GM12864 (cell line): ENCODE results near the gene DHDDS.

ENCODE experiments used
- DNase-seq: peaks from one replicate; pipeline ENCODE4 v3.0.0-alpha.2; 2011; ENCODE audit warnings: low read depth
- H3K4me3 ChIP-seq: 2 replicates; pipeline ENCODE4 v1.5.1; 2011; ENCODE audit warnings: mild to moderate bottlenecking, low read depth, low read length, control low read depth
- TF ChIP-seq, protein P1 (sequence below): IDR thresholded peaks from 2 replicates; pipeline ENCODE4 v1.5.1; 2011; ENCODE audit warnings: low read depth, mild to moderate bottlenecking, moderate library complexity, low read length, control low read depth, inconsistent platforms; ENCODE audit errors: missing control alignments

DHDDS gene

DNA sequence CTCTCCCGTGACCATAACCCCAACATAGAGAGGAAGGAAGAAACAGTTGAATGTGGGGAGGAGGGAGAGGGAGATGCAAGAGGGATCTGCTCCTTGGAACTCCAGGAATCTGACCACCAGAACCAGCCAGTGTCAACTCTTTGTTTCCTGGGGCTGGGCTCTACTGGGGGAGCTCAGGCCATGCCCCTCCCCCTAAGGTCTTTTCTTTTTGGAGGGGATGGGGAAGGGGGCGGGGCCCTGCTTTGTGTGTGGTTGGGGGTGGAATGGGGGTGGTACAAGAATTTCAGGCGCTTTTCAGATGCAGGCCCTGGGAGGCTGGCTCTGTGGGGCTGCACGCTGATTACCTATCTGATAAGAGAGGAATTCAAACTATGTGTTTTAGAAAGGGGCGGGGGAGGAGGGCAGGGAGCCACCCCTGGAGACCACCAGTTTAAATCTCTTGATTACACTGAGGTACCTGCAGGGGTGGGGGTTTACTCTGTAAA lies 13.2 kb upstream of the DHDDS start:
- TF ChIP-seq, protein P1, sequence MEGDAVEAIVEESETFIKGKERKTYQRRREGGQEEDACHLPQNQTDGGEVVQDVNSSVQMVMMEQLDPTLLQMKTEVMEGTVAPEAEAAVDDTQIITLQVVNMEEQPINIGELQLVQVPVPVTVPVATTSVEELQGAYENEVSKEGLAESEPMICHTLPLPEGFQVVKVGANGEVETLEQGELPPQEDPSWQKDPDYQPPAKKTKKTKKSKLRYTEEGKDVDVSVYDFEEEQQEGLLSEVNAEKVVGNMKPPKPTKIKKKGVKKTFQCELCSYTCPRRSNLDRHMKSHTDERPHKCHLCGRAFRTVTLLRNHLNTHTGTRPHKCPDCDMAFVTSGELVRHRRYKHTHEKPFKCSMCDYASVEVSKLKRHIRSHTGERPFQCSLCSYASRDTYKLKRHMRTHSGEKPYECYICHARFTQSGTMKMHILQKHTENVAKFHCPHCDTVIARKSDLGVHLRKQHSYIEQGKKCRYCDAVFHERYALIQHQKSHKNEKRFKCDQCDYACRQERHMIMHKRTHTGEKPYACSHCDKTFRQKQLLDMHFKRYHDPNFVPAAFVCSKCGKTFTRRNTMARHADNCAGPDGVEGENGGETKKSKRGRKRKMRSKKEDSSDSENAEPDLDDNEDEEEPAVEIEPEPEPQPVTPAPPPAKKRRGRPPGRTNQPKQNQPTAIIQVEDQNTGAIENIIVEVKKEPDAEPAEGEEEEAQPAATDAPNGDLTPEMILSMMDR: no peak
- no peak overlapping the region for H3K4me3 ChIP-seq
- no peak for DNase-seq

DNA sequence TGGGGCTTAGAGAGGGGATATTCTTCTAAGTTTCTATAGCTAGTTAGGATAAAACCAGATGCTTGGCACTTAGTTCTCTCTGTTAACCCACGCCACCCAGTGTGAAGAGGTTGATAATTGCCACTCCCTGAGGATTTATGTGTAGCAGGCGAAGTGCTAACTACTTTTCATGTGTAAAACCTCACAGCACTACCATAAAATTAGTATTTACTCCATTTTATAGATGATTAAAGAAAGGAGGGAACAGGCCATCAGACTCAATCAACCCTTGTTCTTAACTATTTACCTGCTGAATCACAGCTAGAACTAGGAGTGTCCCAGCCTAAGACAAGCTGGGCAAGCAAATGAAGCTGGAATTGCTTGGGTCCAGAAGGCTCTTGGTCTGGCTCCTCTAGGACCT lies 12.6 kb upstream of the DHDDS start:
- no peak for DNase-seq
- no peak overlapping the region for H3K4me3 ChIP-seq
- TF ChIP-seq, protein P1: no peak

DNA sequence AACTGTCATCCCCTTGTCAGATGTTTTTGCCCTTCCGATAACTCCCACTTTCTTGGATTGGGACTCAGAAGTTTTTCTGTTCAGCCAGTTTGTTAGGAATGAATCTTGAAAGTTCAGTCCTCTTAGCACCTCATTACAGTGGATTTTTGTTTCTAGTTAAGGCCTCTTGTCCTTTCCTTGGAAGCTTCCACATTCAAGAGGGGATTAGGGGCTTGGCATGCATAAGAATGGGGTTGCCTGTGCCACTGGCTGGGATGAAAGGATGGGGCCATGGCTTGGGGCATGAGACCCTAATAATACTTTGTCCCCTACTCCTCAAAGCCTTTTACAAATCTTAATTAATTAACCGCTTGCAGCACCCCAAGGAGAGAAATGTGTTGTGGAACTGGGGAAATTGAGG lies 2.4 kb upstream of the DHDDS start:
- TF ChIP-seq, protein P1: no peak
- no peak overlapping the region for H3K4me3 ChIP-seq
- no peak for DNase-seq

DNA sequence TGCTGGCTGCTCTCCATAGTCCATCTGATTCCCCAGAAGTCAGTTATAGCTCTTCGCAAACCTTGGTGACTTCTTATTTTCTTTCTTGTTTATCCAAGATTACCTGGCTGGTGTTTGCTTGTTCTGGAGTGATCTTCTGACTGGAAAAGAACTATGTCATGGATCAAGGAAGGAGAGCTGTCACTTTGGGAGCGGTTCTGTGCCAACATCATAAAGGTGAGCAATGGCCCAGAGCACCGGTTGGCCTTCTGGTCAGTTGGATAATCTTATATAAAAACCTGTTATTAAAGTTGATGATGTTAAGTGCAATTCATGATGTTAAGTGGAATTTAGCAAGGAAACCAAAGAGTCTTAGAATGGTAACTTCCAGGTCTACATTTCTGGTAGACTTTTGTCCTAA lies 672 bp downstream of the DHDDS start:
- peak overlapping the region; percentile 60 for H3K4me3 ChIP-seq
- TF ChIP-seq, protein P1: no peak

DNA sequence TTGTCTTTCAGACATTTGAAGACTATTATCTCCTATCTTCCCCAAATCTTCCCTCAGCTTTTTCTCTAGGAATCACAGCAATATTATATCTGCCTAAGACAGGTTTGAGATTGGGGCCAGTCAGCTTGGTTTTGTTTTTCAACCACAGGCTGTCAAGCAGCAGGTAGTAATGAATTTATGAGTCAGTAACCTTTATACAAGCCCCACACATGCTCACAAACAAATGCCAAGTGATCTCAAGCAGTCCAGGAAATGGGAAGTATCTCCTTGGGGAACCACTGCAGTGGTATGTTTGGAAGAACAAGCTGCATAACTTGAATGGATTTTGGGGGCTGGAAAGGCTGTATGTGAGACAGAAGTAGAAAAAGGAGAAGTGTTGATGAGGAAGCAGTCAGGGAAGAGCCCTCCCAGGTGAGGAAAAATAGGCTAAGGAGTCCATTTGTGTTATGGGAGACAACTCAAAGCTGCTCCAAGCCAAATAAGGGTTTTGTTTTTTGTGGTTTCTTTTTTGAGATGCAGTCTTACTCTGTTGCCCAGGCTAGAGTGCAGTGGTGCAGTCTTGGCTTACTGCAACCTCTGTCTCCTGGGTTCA lies 2.1 kb downstream of the DHDDS start:
- TF ChIP-seq, protein P1: no peak
- no peak overlapping the region for H3K4me3 ChIP-seq
- no peak for DNase-seq

More for the DNA sequence above, 672 bp downstream of the DHDDS start:
- DNase-seq: no peak

DNA sequence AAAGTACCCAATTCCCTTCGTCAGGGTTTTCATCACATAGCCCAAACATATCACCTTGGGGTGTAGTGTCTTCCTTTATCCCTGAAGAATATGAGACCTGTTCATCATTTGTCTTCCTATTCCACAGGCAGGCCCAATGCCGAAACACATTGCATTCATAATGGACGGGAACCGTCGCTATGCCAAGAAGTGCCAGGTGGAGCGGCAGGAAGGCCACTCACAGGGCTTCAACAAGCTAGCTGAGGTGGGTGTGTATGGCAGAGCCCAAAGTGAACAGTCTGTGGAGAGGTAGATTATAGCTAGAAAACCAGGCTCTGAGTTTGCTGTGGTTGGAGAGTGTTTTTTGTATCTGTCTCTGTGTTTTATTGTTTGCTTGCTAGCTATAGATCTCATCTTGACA lies 5.9 kb downstream of the DHDDS start:
- no peak for DNase-seq
- TF ChIP-seq, protein P1: no peak
- H3K4me3 ChIP-seq: no peak overlapping the region

DNA sequence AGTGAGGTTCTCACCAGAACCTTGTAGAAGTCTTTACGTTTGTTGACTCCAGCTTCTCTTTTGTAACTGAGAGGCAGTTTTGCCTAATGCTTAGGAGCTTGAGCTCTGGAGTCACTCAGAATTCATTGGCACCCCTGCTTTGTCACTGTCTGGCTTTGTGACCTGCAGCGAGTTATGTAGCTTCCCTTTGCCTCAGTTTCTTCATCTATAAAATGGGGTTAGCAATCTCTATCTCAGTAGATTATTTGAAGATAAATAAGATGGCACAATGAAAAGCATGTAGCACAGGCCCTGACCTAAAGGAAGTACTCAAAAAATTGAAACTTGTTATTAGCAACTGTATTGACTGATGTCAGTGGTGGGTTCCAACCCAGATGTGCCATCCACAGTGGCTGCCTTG lies 8.1 kb downstream of the DHDDS start:
- H3K4me3 ChIP-seq: no peak overlapping the region
- TF ChIP-seq, protein P1: no peak
- DNase-seq: no peak
